Measurements from ENCODE around the gene WDR46. TPM values are rescaled to one million over a fixed set of nuclear protein-coding genes. Genes with fewer than 3 reads are reported as not detected.

Gene WDR46
- total RNA-seq, result 10 to 100 TPM; 48.2 to 75.1 (median 58.8) TPM

GRCh38 chr6:33288921-33289783 is at the start of gene WDR46, which contains the start of gene PFDN6:
Gene WDR46 (minus strand): TSS chr6:33289239. CDS start chr6:33289170, 69 bp downstream.
Gene PFDN6 (plus strand): TSS chr6:33289601. CDS start chr6:33289857, 256 bp downstream.
- H3K27me3 ChIP-seq, result no peaks in the 10 kb centered on the region
- intact Hi-C loops (cut with DNase I; ENCODE audit: low total_unique reads), result no loop called here
- DNase-seq (ENCODE audit: low spot score in 2 of 2), result peak; percentile 65 to 83

GRCh38 chr6:33336495-33336894 is 47.5 kb upstream of the WDR46 start:
- H3K36me3 ChIP-seq, result no peaks in the 10 kb centered on the region
- no peaks in the 10 kb centered on the region for H3K27me3 ChIP-seq
- H3K4me3 ChIP-seq, result no peak overlapping the region
- no peaks in the 10 kb centered on the region for H3K4me1 ChIP-seq
- no peaks in the 10 kb centered on the region for H3K9me3 ChIP-seq
- TF ChIP-seq POLR2AphosphoS5 (IDR thresholded peaks at IDR 0.05) (no peak), CTCF (IDR thresholded peaks at IDR 0.05) (no peak), POLR2A (IDR thresholded peaks at IDR 0.05) (no peak)
- intact Hi-C loops (cut with DNase I; ENCODE audit: low total_unique reads), result no loop called here
- DNase-seq (ENCODE audit: low spot score in 2 of 2), result no peak
- H3K27ac ChIP-seq, result no peak overlapping the region

More at GRCh38 chr6:33288921-33289783, at the start of gene WDR46, which contains the start of gene PFDN6:
- Histone ChIP-seq H3K27ac (peak within 1 kb of the TSS; percentile 76 to 85), H3K4me3 (peak within 1 kb of the TSS; percentile 70 to 81 (median 79)), H3K9me3 (no peaks in the 10 kb centered on the region), H3K4me1 (peaks cover 3 to 6% of the 10 kb centered on the region in 2 donors), H3K36me3 (no peaks in the 10 kb centered on the region)
- TF ChIP-seq POLR2AphosphoS5 (IDR thresholded peaks at IDR 0.05), result peak; percentile 39 to 83 (median 72)
- no peak for TF ChIP-seq POLR2A (IDR thresholded peaks at IDR 0.05)

- H3K4me1 ChIP-seq, result no peaks in the 10 kb centered on the region
- H3K9me3 ChIP-seq, result no peaks in the 10 kb centered on the region
- no peak overlapping the region for H3K27ac ChIP-seq
- H3K4me3 ChIP-seq, result no peak overlapping the region
- TF ChIP-seq CTCF (IDR thresholded peaks at IDR 0.05) (no peak), POLR2AphosphoS5 (IDR thresholded peaks at IDR 0.05) (no peak), POLR2A (IDR thresholded peaks at IDR 0.05) (no peak)
- intact Hi-C loops (cut with DNase I; ENCODE audit: low total_unique reads), result no loop called here
- H3K27me3 ChIP-seq, result no peaks in the 10 kb centered on the region
- no peak for DNase-seq (ENCODE audit: low spot score in 2 of 2)
- H3K36me3 ChIP-seq, result no peaks in the 10 kb centered on the region
These were observed 46.9 kb upstream of the WDR46 start for GRCh38 chr6:33335916-33336315.

- DNase-seq (ENCODE audit: low spot score in 2 of 2), result no peak
- no peak for TF ChIP-seq CTCF (IDR thresholded peaks at IDR 0.05)
- TF ChIP-seq POLR2A (IDR thresholded peaks at IDR 0.05), result no peak
- TF ChIP-seq POLR2AphosphoS5 (IDR thresholded peaks at IDR 0.05), result no peak
- H3K27me3 ChIP-seq, result no peaks in the 10 kb centered on the region
- no peaks in the 10 kb centered on the region for H3K9me3 ChIP-seq
- no peak overlapping the region for H3K27ac ChIP-seq
- no peak overlapping the region for H3K4me3 ChIP-seq
- H3K36me3 ChIP-seq, result no peaks in the 10 kb centered on the region
- no peaks in the 10 kb centered on the region for H3K4me1 ChIP-seq
- intact Hi-C loops (cut with DNase I; ENCODE audit: low total_unique reads), result no loop called here
These were observed 44.6 kb upstream of the WDR46 start for GRCh38 chr6:33333666-33334065.

- Histone ChIP-seq H3K4me1 (no peaks in the 10 kb centered on the region), H3K27me3 (no peaks in the 10 kb centered on the region), H3K36me3 (no peaks in the 10 kb centered on the region), H3K9me3 (no peaks in the 10 kb centered on the region), H3K27ac (no peak overlapping the region), H3K4me3 (no peak overlapping the region)
- no peak for DNase-seq (ENCODE audit: low spot score in 2 of 2)
- intact Hi-C loops (cut with DNase I; ENCODE audit: low total_unique reads), result no loop called here
- TF ChIP-seq POLR2AphosphoS5 (IDR thresholded peaks at IDR 0.05), result no peak
- no peak for TF ChIP-seq POLR2A (IDR thresholded peaks at IDR 0.05)
- no peak for TF ChIP-seq CTCF (IDR thresholded peaks at IDR 0.05)
These were observed 41.7 kb upstream of the WDR46 start for GRCh38 chr6:33330736-33331135.

Measured in breast epithelium (tissue), 4 donors.